GM12878 (cell line): ENCODE results near the gene AP1G2. TPM values are rescaled to one million over a fixed set of nuclear protein-coding genes. Genes with fewer than 3 reads are reported as not detected.

Experiments
- ATAC-seq: fragments of 200-7000 bp; cut with Tn5 transposase; 3 replicates; pipeline ENCODE4 v1.9.1; 2020; ENCODE audit warnings: mild to moderate bottlenecking, moderate library complexity
- BruUV-seq: library from RNA; stranded (reverse); fragments of 400-500 nt; replicated peaks from 2 replicates; lab custom pipeline; 2021; lab: Mats Ljungman, UMichigan
- CTCF ChIA-PET: fragments of 300-600 bp; sonication (Branson Sonifier 250); formaldehyde crosslinking; extraction: SDS; loops from one replicate; lab custom pipeline; 2021; ENCODE audit warnings: inconsistent platforms; lab: Yijun Ruan, JAX
- POLR2A ChIA-PET: fragments of 350-600 bp; formaldehyde crosslinking; extraction: SDS; loops from one replicate; lab custom pipeline; 2021; ENCODE audit warnings: inconsistent platforms; lab: Charles Lee
- RAD21 ChIA-PET: fragments of 300-600 bp; sonication (Branson Sonifier 250); formaldehyde crosslinking; loops from one replicate; lab custom pipeline; 2023; ENCODE audit warnings: antibody characterized with exemption; ENCODE audit not compliant: unreplicated experiment; lab: Charles Lee
- SMC1A ChIA-PET: fragments of 300-600 bp; sonication (Branson Sonifier 250); formaldehyde crosslinking; loops from one replicate; lab custom pipeline; 2023; ENCODE audit not compliant: unreplicated experiment, uncharacterized antibody; lab: Charles Lee
- DNase-seq: peaks from one replicate; pipeline ENCODE4 v3.0.0-alpha.2; 2011; ENCODE audit warnings: low read depth, low spot score
- FAIRE-seq: peaks from 3 replicates; lab custom pipeline; 2011; peaks lifted over from hg19 to GRCh38; lab: Jason Lieb, UNC
- H2AFZ ChIP-seq: 2 replicates; pipeline ENCODE4 v1.6.0; 2011; ENCODE audit warnings: low read depth, low read length, control low read depth; ENCODE audit not compliant: control insufficient read depth
- H3K27ac ChIP-seq: 2 replicates; pipeline ENCODE4 v1.5.1; 2011; ENCODE audit warnings: control low read depth; ENCODE audit not compliant: control insufficient read depth, insufficient read depth
- H3K27me3 ChIP-seq, 2 experiments: replicated peaks in 1 of 2; 2 replicates each; pipeline versions ENCODE4 v1.6.0 to v1.6.1; 2011; ENCODE audit warnings: low read length in 1 of 2; ENCODE audit not compliant: control insufficient read depth in 2 of 2, insufficient read depth in 2 of 2
- H3K36me3 ChIP-seq, 2 experiments: 2 replicates each; pipeline ENCODE4 v1.5.1; 2011; ENCODE audit warnings: low read length in 1 of 2; ENCODE audit not compliant: control insufficient read depth in 2 of 2, insufficient read depth in 2 of 2
- H3K4me1 ChIP-seq: 2 replicates; pipeline ENCODE4 v1.6.1; 2011; ENCODE audit warnings: mild to moderate bottlenecking, low read length, moderate library complexity, mixed read lengths; ENCODE audit not compliant: control insufficient read depth, insufficient read depth
- H3K4me2 ChIP-seq: 2 replicates; pipeline ENCODE4 v1.6.0; 2011; ENCODE audit warnings: control low read depth; ENCODE audit not compliant: control insufficient read depth, insufficient read depth
- H3K4me3 ChIP-seq: fragments of 200-600 bp; sonication (generic); 2 replicates; pipeline ENCODE4 v1.5.1; 2016
- H3K79me2 ChIP-seq: 2 replicates; pipeline ENCODE4 v1.6.0; 2011; ENCODE audit warnings: low read length; ENCODE audit not compliant: control insufficient read depth, insufficient read depth
- H3K9ac ChIP-seq: 2 replicates; pipeline ENCODE4 v1.8.0; 2011; ENCODE audit warnings: low read length, control low read depth, mixed read lengths; ENCODE audit not compliant: control insufficient read depth, insufficient read depth
- H3K9me3 ChIP-seq: replicated peaks from 3 replicates; pipeline ENCODE4 v1.5.1; 2011; ENCODE audit warnings: mild to moderate bottlenecking, low read length; ENCODE audit not compliant: control insufficient read depth, insufficient read depth
- H4K20me1 ChIP-seq: 2 replicates; pipeline ENCODE4 v1.6.0; 2011; ENCODE audit not compliant: control insufficient read depth, insufficient read depth
- MEF2A ChIP-seq: IDR thresholded peaks from 2 replicates; pipeline ENCODE4 v1.6.1; 2011; ENCODE audit warnings: low read depth, mild to moderate bottlenecking, low read length, moderate library complexity; ENCODE audit not compliant: insufficient read depth
- POLR2A ChIP-seq: IDR thresholded peaks from 2 replicates; pipeline ENCODE4 v1.6.1; 2011; ENCODE audit warnings: low read depth, mild to moderate bottlenecking, low read length
- POLR2AphosphoS5 ChIP-seq: IDR thresholded peaks from 2 replicates; pipeline ENCODE4 v1.6.1; 2011; ENCODE audit warnings: mild to moderate bottlenecking, low read length, inconsistent platforms
- WGBS: methylation state at CpG from one replicate; pipeline ENCODE4 v1.1.6; 2016; ENCODE audit warnings: low lambda C conversion rate; ENCODE audit not compliant: insufficient replicate concordance, insufficient coverage; ENCODE audit errors: missing lambda C conversion rate; 5-methylcytosine and 5-hydroxymethylcytosine counted together
- in situ Hi-C: fragments of 300-500 bp; cut with MboI; formaldehyde crosslinking; loops from 9 replicates; pipeline ENCODE4 v1.14.3; 2018; ENCODE audit warnings: mixed read lengths
- intact Hi-C: fragments of 100-400 bp; cut with micrococcal nuclease; formaldehyde crosslinking; loops from one replicate; pipeline ENCODE4 v1.14.2; 2022; ENCODE audit not compliant: unreplicated experiment
- polyA plus RNA-seq, 11 experiments: library from polyadenylated mRNA; depleted of rRNA in 4 of 11; unstranded in 6 of 11; stranded (reverse) in 5 of 11; fragments of >200 nt; fragmentation: Nextera tagmentation in 4 of 11; fragmentation: Illumina TruSeq in 1 of 11; extraction: Ambion mirVana in 4 of 11; extraction: Trizol in 1 of 11; gene quantifications; 1 replicate in 1 of 11; 2 replicates in 10 of 11; pipeline versions ENCODE4 v1.2.1 to v1.2.3, GENCODE V29; 2011 to 2016; ENCODE audit warnings: inconsistent platforms in 2 of 11, missing spikeins in 2 of 11, low read depth in 1 of 11
- total RNA-seq, 4 experiments: library from RNA; depleted of rRNA in 3 of 4; stranded (reverse); fragments of >200 nt in 3 of 4; fragmentation: Illumina TruSeq in 1 of 4; extraction: Trizol in 1 of 4; gene quantifications; 2 replicates each; pipeline versions ENCODE4 v1.2.1 to v1.2.3, GENCODE V29; 2013 to 2021

AP1G2 gene
- total and polyA plus RNA-seq, 10 of the 15 experiments (the other 5 are each of a cell fraction or from before 2014, with no cell fraction given): 41.5 to 146 (median 103) TPM

DNA sequence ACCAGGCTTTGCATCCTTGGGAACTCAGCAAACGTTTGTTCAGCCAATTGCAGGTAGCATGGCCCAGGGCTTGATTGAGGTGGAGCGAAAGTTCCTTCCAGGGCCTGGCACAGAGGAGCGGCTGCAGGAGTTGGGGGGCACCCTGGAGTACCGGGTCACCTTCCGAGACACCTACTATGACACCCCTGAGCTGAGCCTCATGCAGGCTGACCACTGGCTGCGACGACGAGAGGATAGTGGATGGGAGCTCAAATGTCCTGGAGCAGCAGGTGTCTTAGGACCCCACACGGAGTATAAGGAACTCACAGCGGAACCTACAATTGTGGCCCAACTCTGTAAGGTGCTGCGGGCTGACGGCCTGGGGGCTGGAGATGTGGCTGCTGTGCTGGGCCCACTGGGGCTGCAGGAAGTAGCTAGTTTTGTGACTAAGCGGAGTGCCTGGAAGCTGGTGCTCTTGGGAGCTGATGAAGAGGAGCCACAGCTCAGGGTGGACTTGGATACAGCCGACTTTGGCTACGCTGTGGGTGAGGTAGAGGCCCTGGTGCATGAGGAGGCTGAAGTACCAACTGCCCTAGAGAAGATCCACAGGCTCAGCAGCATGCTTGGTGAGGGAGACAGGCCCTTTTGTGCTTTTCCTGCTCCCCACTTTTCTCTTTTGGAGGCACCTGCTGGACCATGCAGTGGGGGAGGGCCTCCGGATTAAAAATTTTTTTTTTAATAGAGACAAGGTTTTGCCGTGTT, 10.7 kb downstream of the AP1G2 start:
- no peaks in the 10 kb centered on the region for H3K9me3 ChIP-seq
- ATAC-seq (peak; percentile 18), DNase-seq (no peak), FAIRE-seq (no peak)
- H4K20me1 ChIP-seq: no peaks in the 10 kb centered on the region
- H3K4me1 ChIP-seq: peaks cover 3% of the 10 kb centered on the region
- H3K79me2 ChIP-seq: peaks cover 26% of the 10 kb centered on the region
- peak overlapping the region; percentile 85 for H3K4me2 ChIP-seq
- H3K27me3 ChIP-seq: no peaks in the 10 kb centered on the region
- H3K4me3 ChIP-seq: peak overlapping the region; percentile 82
- TF ChIP-seq POLR2A (0 out of 2 replicates have a peak, but pooled peaks have one; percentile 21), MEF2A (no peak), POLR2AphosphoS5 (peak; percentile 40; the same call in 1 of the 2 replicates)
- ChIA-PET RAD21 (interaction anchor here (1.3 to 1.8 kb wide), 4 partner anchors 10 to 81 kb away, joined by 3 to 10 read pairs (median 6); partner anchors contain the start of gene AP1G2), POLR2A (interaction anchor here (0.8 to 1.3 kb wide), 4 partner anchors 10 to 235 kb away, joined by 3 to 8 read pairs (median 4); partner anchors contain the start of gene AP1G2), CTCF (interaction anchor here (0.6 to 13.1 kb wide), 7 partner anchors 11 to 230 kb away, joined by 3 to 436 read pairs (median 33); partner anchors contain the start of genes AP1G2 and NGDN), SMC1A (interaction anchor here (0.6 to 9.7 kb wide), 5 partner anchors 11 to 245 kb away, joined by 3 to 124 read pairs (median 4); partner anchors contain the start of gene AP1G2)
- H2AFZ ChIP-seq: peak overlapping the region; percentile 96
- H3K36me3 ChIP-seq: peaks cover 7 to 20% of the 10 kb centered on the region in 2 experiments; a peak in 3 of 4 replicates
- BruUV-seq: no TSS peak
- peak overlapping the region; percentile 76 for H3K27ac ChIP-seq
- intact Hi-C loops: loop anchor here (5.0 kb wide), 1 partner anchor 235 kb away; the partner anchor contains the start of gene PABPN1
- WGBS: 62% methylated on average over 17 of the region's 17 CpGs
- peak overlapping the region; percentile 79 for H3K9ac ChIP-seq
- in situ Hi-C loops: loop anchor here (5.0 kb wide), 2 partner anchors 80 to 235 kb away; partner anchors contain the start of gene PABPN1
